GM19099 (cell line): ENCODE results near the gene CASP14.

Source experiments
- POLR2A ChIP-seq: IDR thresholded peaks from 3 replicates; pipeline ENCODE4 v1.6.1; 2011; ENCODE audit warnings: low read depth; ENCODE audit not compliant: insufficient read length; ENCODE audit errors: extremely low read depth

Gene CASP14, protein sequence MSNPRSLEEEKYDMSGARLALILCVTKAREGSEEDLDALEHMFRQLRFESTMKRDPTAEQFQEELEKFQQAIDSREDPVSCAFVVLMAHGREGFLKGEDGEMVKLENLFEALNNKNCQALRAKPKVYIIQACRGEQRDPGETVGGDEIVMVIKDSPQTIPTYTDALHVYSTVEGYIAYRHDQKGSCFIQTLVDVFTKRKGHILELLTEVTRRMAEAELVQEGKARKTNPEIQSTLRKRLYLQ

DNA sequence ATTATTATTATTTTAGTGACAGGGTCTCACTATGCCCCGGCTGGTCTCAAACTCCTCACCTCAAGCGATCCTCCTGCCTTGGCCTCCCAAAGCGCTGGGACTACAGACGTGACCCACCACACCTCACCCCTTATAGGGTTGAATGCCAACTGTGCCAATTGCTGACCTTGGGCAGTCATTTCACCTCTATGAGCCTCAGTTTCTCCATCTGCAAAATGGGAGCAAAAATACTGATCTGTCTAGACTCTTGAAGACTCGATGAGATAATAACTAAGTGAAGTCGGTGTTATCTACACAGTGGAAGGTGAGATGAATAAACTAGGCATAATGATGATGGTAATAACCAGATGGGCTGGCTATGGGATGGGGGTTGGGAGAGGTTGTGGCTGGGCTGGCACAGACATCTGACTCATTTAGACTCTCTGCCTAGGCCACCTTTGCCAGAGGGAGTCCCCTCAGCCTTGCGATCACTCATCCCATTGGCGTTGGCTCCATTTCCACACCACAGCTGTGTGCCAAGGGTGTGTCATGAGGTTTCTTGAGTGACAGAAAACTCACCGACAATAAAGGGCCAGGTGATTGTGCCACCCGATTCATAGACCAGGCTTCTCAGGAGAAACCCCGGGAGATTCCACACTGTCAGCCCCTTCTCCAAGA, at the start of gene CASP14:
CASP14 (plus strand) TSS at position 596 of the 657 bp plus-strand sequence. CDS start 2,772 bp downstream, outside the sequence.
- TF ChIP-seq POLR2A = no peak

DNA sequence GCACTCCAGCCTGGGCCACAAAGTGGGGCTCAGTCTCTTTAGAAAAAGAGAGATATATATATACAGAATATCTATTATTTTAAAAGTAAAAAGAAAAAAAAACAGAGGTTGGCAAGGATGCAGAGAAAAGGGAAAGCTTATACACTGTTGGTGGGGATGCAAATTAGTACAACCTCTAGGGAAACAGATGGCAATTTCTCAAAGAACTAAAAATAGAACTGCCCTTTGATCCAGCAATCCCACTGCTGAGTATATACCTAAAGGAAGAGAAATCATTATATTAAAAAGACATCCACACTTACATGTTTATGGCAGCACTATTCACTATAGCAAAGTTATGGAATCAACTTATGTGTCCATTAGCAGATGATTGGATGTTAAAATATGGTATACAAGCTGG, 41.0 kb upstream of the CASP14 start:
- TF ChIP-seq POLR2A = no peak

GRCh38 chr19:15010501-15011300, 38.6 kb upstream of the CASP14 start:
- no peak for TF ChIP-seq POLR2A

DNA sequence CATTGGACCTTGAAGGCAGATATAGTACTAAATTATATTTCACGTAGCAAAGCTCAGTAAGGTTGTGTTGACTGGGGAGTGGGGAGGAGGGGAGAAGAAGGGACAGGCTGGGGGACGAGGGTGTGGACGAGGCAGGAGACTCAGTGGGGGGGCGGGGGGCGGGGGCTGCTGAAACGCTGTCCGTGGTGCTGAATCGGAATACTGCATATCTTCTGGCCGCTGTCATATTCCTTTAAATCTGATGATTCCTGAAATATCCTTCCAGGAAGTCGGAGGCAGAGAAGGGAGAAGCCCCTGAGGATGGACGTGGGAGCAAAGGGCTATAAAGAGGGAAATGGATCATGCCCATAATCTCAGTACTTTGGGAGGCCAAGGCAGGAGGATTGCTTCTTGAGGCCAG, 34.7 kb upstream of the CASP14 start:
- no peak for TF ChIP-seq POLR2A

DNA sequence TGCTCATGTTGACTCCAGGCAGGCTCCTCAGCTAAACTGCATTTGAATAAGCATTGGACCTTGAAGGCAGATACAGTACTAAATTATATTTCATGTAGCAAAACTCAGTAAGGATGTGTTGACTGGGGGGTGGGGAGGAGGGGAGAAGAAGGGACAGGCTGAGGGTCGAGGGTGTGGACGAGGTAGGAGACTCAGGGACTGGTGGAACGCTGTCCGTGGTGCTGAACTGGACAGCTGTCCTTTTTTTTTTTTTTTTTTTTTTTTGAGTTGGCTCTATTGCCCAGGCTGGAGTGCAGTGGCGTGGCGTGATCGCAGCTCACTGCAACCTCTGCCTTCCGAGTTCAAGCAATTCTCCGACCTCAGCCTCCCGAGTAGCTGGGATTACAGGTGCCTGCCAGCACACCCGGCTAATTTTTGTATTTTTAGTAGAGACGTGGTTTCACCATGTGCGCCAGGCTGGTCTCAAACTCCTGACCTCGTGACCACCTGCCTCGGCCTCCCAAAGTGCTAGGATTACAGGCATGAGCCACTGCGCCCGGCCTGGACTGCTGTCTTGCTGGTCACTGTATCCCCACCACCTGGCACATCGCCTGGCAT, 33.2 kb upstream of the CASP14 start:
- TF ChIP-seq POLR2A = no peak

GRCh38 chr19:15021286-15022007, 27.8 kb upstream of the CASP14 start:
- TF ChIP-seq POLR2A = no peak

DNA sequence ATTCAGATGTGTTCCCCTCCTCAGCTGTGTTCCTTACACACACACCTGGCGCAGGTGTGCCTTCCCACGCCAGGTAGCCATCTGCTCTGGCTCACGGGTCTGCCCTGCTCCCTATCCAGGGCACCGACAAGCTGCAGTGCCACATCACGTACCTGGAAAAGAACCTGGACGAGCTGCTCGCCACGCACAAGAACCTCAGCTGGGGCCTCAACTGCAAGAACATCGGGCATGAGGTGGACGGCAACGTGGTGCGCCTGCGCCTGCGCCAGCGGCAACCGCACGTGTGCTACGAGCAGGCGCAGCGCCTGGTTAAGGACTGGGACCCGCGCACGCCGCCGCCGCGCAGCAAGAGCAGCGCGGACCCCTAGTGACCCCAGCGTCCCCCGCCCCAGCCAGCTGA, 26.5 kb upstream of the CASP14 start:
- TF ChIP-seq POLR2A = no peak

DNA sequence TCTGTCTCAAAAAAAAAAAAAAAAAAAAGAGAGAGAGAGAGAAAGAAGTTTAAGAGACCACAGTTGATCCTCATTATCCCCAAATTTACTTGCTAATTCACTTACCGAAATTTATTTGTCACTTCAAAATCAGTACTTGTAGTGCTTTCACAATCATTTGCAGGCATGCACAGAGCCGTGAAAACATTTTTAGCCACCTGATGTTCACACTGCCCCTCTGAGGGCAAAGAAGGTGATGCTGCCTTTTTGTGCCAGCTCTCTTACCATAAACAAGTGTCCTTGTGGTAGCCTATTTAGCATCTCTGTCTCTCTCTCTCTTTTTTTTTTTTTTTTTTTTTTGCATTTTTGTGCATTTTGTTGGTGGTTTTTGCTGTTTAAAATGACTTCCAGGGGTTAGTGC, 24.1 kb upstream of the CASP14 start:
- no peak for TF ChIP-seq POLR2A

DNA sequence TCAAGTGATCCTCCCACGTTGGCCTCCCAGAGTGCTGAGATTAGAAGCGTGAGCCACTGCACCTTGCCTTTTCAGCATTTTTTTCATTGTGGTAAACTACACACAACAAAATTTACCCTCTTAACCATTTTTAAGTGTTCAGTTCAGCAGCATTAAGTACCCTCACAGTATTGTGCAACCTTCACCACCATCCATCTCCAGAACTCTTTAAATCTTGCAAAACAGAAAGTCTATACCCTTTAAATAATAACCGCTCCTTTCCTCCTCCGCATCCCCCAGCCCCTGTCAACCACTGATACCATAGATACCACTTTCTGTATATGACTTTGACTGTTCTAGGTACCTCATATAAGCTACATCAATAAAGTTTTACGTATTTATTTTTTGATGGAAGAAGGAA, 20.8 kb upstream of the CASP14 start:
- TF ChIP-seq POLR2A = no peak

DNA sequence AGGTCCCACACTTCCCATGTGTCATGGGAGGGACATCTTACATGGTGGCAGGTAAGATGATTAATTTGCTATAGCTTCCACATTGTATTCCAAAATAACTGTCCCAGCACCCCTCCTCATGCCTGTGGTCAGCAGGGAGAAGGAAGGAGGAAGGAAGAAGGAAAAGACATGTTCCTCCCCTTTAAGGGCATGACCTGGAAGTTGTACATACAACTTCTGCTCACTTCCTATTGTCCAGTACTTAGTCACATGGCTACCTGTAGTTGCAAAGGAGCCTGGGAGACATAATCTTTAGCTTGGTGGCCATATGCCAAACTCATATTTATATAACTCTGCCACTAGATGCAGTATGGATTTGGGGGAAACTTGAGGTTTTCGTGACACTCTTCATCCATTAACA, 17.6 kb upstream of the CASP14 start:
- TF ChIP-seq POLR2A = no peak

DNA sequence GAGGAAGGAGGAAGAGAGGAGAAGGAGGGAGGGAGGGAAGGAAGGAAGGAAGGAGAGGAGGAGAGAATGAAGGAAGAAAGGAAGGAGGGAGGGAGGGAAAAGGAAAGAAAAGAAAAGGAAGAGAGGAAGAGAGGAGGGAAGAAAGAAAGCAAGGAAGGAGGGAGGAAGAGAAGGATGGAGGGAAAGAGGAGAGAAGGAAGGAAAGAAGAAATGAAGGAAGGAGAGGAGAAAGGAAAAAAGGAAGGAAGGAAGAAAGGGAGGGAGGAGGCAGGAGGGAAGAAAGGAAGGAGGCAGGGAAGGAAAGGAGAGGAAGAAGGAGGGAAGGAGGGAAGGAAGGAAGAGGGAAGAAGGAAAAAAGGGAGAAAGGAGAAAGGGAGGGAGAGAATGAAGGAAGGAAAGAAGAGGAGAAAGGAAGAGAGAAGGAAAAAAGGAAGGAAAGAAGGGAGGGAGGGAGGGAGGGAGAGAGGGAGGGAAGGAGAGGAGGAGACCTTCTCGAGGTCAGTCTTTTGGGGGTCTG, 13.4 kb upstream of the CASP14 start:
- TF ChIP-seq POLR2A = no peak

GRCh38 chr19:15037586-15037985, 11.7 kb upstream of the CASP14 start:
- TF ChIP-seq POLR2A = no peak

DNA sequence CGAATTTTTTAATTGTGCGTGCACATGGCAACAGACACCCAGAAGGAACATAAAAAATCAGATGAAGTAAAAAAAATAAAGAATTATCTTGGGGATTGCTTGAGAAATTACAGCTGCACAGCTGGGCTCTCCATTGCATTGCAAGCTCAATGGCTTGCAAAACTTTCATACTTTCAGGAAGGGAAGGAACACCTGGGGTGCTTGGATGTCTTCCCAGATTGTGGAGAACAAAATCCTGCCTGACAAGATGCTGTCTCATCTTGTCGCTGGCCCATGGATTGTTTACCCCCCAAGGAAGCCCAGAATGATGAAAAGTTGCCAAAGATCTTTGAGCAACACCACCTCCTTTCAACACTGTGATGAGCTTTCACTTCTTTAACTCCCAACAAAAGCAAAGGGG, 11.0 kb upstream of the CASP14 start:
- no peak for TF ChIP-seq POLR2A

DNA sequence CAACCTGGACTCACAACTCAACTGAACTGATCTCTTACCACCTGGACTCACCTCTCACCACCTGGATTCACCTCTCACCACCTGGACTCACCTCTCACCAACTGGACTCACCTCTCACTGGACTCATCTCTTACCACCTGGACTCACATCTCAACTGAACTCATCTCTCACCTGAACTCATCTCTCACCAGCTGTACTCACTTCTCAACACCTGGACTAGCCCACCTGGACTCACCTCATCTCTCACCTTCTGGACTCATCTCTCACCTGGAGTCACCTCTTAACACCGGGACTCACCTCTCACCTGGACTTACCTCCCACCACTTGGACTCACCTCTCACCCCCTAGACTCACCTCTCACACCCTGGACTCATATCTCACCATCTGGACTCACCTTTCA, 7.3 kb upstream of the CASP14 start:
- TF ChIP-seq POLR2A = no peak

GRCh38 chr19:15042826-15043225, 6.5 kb upstream of the CASP14 start:
- no peak for TF ChIP-seq POLR2A
